Transverse colon (tissue), 4 donors: Measurements from ENCODE around the gene CAMKV.

Source experiments
- CTCF ChIP-seq, 5 experiments: fragments of 200-600 bp in 3 of 5; fragments of 450-650 bp in 2 of 5; sonication (generic) in 3 of 5; IDR thresholded peaks; 1 replicate in 2 of 5; 2 replicates in 3 of 5; pipeline ENCODE4 v1.5.1; 2016 to 2017; ENCODE audit warnings: antibody characterized with exemption in 5 of 5, inconsistent platforms in 3 of 5, mild to moderate bottlenecking in 2 of 5, moderate library complexity in 1 of 5
- EP300 ChIP-seq: sonication (generic); formaldehyde crosslinking; IDR thresholded peaks from one replicate; pipeline ENCODE4 v1.6.1; 2017; ENCODE audit warnings: antibody characterized with exemption, low read depth
- POLR2A ChIP-seq: fragments of 450-650 bp; IDR thresholded peaks from one replicate; pipeline ENCODE4 v1.6.1; 2016; ENCODE audit warnings: antibody characterized with exemption, mild to moderate bottlenecking, moderate library complexity
- POLR2AphosphoS5 ChIP-seq, 3 donors: sonication (generic); formaldehyde crosslinking; IDR thresholded peaks; one replicate each; pipeline ENCODE4 v1.6.1; 2016; ENCODE audit warnings: antibody characterized with exemption in 3 of 3

- TF ChIP-seq EP300 (no peak), CTCF (IDR thresholded peaks at IDR 0.05) (no peak), POLR2A (no peak), POLR2AphosphoS5 (IDR thresholded peaks at IDR 0.05) (no peak)
Observed at GRCh38 chr3:49895791-49896190, 26.1 kb upstream of the CAMKV start.
